ENCODE data around the gene TTBK2.
"Not testable (repeated sequence)": the region's sequence is repeated elsewhere in the genome, so short reads cannot be mapped to it uniquely, and the experiment has no call there.

TTBK2 gene

GRCh38 chr15:42920519-42921341, at the start of gene TTBK2:
TSS of gene TTBK2 (minus strand) at chr15:42920778. CDS start at chr15:42878617, 42,161 bp downstream.
- peak; percentile 96 to 97 for DNase-seq (ENCODE audit: low read depth in 2 of 2)

GRCh38 chr15:42964476-42964875, 43.9 kb upstream of the TTBK2 start:
- DNase-seq (ENCODE audit: low read depth in 2 of 2), result no peak

- DNase-seq (ENCODE audit: low read depth in 2 of 2), result no peak
Observed at GRCh38 chr15:42955518-42955917, 34.9 kb upstream of the TTBK2 start.

DNA sequence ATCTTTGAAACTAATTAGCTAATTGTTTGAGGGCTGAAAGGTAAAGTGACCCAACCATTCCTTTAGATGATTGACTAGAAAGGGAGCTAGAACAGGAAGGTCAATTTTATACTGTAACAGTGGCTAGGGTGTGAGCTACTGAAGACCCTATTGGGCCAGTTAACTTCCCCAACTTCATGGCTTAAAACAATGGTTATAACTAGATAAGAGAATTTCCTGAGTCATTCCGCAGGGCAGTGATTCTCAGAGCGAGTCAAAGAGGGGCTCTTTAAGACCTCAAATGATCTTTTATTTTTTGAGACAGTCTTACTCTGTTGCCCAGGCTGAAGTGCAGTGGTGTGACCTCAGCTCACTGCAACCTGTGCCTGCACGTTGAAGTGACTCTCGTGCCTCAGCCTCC, 33.7 kb upstream of the TTBK2 start:
- DNase-seq (ENCODE audit: low read depth in 2 of 2), result no peak

DNA sequence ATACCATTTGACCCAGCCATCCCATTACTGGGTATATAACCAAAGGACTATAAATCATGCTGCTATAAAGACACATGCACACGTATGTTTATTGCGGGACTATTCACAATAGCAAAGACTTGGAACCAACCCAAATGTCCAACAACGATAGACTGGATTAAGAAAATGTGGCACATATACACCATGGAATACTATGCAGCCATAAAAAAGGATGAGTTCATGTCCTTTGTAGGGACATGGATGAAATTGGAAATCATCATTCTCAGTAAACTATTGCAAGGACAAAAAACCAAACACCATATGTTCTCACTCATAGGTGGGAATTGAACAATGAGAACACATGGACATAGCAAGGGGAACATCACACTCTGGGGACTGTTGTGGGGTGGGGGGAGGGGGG, 28.3 kb upstream of the TTBK2 start:
- DNase-seq (ENCODE audit: low read depth in 2 of 2), result not testable (repeated sequence)

GRCh38 chr15:42940527-42940926, 19.9 kb upstream of the TTBK2 start:
- no peak for DNase-seq (ENCODE audit: low read depth in 2 of 2)

- DNase-seq (ENCODE audit: low read depth in 2 of 2), result no peak
Observed at GRCh38 chr15:42939841-42940240, 19.3 kb upstream of the TTBK2 start.

DNA sequence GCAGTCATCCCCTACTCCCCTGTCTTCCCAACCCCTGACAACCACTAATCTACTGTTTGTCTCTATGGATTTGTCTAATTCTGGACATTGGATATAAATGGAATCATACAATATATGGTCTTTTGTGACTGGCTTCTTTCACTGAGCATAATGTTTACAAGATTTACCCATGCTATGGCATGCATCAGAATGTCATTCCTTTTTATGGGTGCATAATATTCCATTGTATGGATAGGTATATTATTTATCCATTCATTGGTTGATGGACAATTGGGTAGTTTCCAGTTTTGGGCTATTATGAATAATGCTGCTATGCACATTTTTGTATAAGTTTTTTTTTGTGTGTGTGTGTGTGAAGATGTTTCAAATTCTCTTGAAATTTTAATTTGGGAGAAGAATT, 16.6 kb upstream of the TTBK2 start:
- DNase-seq (ENCODE audit: low read depth in 2 of 2), result no peak

DNA sequence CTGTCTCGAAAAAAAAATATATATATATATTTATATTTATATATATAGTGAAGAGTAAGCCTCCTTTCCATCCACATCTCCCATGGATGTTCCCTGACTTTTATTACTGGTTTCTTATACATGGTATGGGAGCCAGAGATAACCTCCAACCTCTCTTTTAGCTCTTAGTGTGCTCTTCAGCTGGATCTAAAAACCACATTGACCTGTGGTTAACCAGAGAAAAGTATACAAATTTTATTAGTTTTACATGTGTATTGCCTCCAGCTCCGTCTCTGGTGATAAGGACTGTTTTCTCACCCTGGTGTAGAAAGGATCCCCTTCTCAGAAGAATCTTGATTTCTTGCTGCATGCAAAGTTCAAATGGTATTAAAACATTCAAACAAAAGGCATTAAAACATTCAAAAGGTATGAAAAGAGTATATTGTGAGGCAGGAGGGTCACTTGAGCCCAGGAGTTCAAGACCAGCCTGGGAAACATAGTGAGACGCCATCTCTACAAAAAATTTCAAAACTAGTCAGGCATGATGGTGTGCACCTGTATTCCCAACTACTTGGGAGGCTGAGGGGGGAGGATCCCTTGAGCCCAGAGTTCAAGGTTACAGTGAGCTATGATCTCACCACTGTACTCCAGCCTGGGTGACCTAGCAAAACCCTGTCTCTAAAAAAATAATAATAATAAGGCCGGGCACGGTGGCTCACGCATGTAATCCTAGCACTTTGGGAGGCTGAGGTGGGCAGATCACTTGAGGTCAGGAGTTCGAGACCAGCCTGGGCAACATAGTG, 13.5 kb upstream of the TTBK2 start:
- DNase-seq (ENCODE audit: low read depth in 2 of 2), result no peak

GRCh38 chr15:42932833-42933515, 12.4 kb upstream of the TTBK2 start:
- DNase-seq (ENCODE audit: low read depth in 2 of 2), result no peak

- no peak for DNase-seq (ENCODE audit: low read depth in 2 of 2)
Observed at GRCh38 chr15:42931702-42932486, 11.3 kb upstream of the TTBK2 start.

- DNase-seq (ENCODE audit: low read depth in 2 of 2), result no peak
Observed at GRCh38 chr15:42929306-42929848, 8.8 kb upstream of the TTBK2 start.

DNA sequence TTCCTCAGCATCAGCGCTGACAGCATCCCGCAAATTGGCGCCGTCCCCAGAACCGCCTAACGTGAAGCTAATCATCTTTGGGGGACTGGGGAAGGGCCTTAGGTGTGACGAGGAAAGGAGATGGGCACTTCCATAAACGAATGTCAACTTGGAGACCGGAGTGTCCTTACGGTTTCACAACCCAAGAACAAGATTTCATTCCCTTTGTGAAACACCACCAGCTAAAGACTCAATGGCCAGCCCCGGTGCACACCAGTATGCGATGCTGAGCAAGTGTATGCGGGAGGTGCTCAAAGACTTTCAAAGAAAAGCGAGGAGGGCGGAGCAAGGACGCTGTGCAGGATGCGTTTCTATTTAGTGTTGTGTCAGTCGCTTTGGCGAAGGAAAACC, 759 bp upstream of the TTBK2 start:
- DNase-seq (ENCODE audit: low read depth in 2 of 2), result peak; percentile 17 to 21

DNA sequence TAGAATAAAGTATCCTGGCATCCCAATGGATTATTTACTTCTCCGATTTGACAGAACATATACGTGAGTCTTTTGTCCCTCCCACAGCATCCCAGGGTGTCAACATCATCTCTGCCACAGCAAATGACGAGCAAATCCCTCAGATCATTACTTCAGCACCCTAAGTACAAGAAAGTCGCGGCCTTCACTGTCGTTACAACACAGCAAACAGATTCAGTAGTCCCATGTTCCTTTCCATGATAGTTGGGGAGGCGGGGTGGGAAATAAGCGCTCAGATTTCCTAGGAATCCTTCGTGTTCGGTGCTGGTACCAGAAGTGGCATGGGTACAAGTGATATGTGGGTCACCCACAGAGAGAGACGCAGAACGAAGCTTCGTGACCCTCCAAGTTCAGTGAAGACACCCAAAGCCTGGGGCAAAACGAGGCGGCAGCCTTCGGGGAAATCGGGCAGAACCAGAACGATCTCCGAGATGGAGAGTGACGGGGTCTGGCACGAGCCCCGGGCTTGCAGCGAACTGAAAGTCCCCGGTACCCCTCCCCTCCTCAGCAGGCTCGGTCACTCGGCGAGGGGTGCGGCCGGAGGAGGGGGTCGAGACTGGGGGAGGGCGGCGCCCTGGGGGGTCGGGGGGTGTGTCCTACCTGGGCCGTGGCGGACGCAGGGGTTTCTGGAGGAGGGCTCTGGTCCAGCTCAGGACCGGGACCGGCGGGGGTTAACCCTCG, 619 bp downstream of the TTBK2 start:
- peak; percentile 0 to 25 for DNase-seq (ENCODE audit: low read depth in 2 of 2)

DNA sequence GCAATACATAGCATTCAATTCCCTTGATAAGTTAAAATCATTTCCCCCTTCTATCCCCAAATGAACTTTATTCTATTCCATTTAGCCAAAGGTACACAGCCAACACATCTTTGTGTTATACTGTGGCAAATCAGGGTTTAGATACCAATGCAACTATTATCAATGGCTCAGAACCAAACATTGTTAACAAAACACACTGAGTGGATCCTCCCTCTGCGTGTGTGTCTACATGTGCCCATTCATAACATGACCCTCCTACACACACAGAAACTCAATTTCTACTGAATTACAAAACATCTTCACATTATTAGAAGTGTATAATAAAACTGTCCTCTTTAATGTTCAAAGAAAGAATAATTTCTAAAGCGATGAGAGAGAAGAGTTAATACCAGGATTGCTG, 1.3 kb downstream of the TTBK2 start:
- no peak for DNase-seq (ENCODE audit: low read depth in 2 of 2)

- no peak for DNase-seq (ENCODE audit: low read depth in 2 of 2)
Observed at GRCh38 chr15:42918047-42918446, 2.5 kb downstream of the TTBK2 start.

GRCh38 chr15:42915654-42916315, 4.8 kb downstream of the TTBK2 start:
- DNase-seq (ENCODE audit: low read depth in 2 of 2), result no peak

DNA sequence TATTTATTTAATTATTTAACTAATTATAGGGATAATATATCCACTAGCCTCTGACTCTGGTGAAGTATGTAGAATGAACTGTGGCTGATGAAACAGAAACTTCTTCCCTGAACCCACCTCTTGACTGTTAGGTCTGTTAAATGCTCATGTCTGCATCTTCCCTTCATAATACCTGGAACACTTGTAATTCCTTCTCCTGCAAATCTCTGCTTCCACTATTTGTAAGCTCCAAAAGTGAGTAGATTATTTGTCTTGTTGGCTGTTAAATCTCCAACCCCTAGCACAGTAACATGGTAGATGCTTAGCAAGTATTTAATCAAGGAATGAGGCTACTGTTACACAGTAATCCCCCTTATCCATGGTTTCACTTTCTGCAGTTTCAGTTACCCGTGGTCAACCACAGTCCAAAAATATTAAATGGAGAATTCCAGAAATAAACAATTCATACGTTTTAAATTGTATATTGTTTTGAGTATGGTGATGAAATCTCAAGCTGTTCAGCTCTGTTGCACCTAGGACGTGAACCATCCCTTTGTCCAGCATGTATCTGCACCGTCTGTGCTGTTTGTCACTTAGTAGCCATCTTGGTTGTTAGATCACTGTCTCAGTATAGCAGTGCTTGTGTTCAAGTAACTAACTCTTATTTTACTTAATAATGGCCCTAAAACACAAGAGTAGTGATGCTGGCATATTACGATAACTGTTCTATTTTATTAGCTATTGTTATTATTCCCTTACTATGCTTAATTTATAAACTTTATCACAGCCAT, 5.7 kb downstream of the TTBK2 start:
- no peak for DNase-seq (ENCODE audit: low read depth in 2 of 2)

GRCh38 chr15:42911058-42911592, 9.5 kb downstream of the TTBK2 start:
- no peak for DNase-seq (ENCODE audit: low read depth in 2 of 2)

Measured in stimulated activated CD8-positive, alpha-beta memory T cell treated with anti-CD3 and anti-CD28 coated beads, Interleukin-7, amount 100 ng/mL, for 4 hours (primary cell).